HepG2 (cell line): ENCODE measurements around the gene RPS6KL1. TPM values are rescaled to one million over a fixed set of nuclear protein-coding genes. Genes with fewer than 3 reads are reported as not detected.

Experiments
- HDAC2 ChIP-seq: sonication (generic); formaldehyde crosslinking; IDR thresholded peaks from 2 replicates; pipeline ENCODE4 v1.4.0; 2020; ENCODE audit warnings: missing genetic modification reagents
- KDM5B ChIP-seq: sonication (generic); formaldehyde crosslinking; IDR thresholded peaks from 2 replicates; pipeline ENCODE4 v1.4.0; 2020; ENCODE audit warnings: missing genetic modification reagents, mild to moderate bottlenecking, borderline replicate concordance
- SMAD1 ChIP-seq: sonication (generic); formaldehyde crosslinking; IDR thresholded peaks from 2 replicates; pipeline ENCODE4 v1.4.0; 2020; ENCODE audit warnings: missing genetic modification reagents, low read depth, mild to moderate bottlenecking, borderline replicate concordance
- polyA plus RNA-seq, 8 experiments: library from polyadenylated mRNA; depleted of rRNA in 3 of 8; stranded (reverse) in 7 of 8; unstranded in 1 of 8; fragments of >200 nt; fragmentation: Illumina TruSeq in 4 of 8; extraction: Trizol in 4 of 8; gene quantifications; 2 replicates each; pipeline versions ENCODE4 v1.2.1 to v1.2.3, GENCODE V29; 2011 to 2016; ENCODE audit warnings: low read depth in 4 of 8, missing spikeins in 1 of 8, mixed read lengths in 1 of 8; ENCODE audit not compliant: insufficient read depth in 1 of 8
- total RNA-seq, 5 experiments: library from RNA; depleted of rRNA; stranded (reverse); fragments of >200 nt; fragmentation: Illumina TruSeq; extraction: Trizol; gene quantifications; 2 replicates each; pipeline ENCODE4 v1.2.3, GENCODE V29; 2016; ENCODE audit warnings: low read depth in 1 of 5
- TF ChIP-seq, protein P1 (sequence below): sonication (generic); formaldehyde crosslinking; conservative IDR thresholded peaks from 2 replicates; pipeline ENCODE4 v1.4.0; 2020; ENCODE audit warnings: mild to moderate bottlenecking, missing genetic modification reagents, moderate library complexity
- TF ChIP-seq, protein P2 (sequence below): IDR thresholded peaks from 2 replicates; pipeline ENCODE4 v1.6.1; 2016; ENCODE audit warnings: low read depth, control low read depth
- TF ChIP-seq, protein P3 (sequence below): sonication (generic); formaldehyde crosslinking; IDR thresholded peaks from 2 replicates; pipeline ENCODE4 v1.4.0; 2020; ENCODE audit warnings: missing genetic modification reagents

Gene RPS6KL1
- total and polyA plus RNA-seq, 2 of the 13 experiments (the other 11 are each of a cell fraction or from before 2014, with no cell fraction given) = 6.5 to 11.5 TPM

DNA sequence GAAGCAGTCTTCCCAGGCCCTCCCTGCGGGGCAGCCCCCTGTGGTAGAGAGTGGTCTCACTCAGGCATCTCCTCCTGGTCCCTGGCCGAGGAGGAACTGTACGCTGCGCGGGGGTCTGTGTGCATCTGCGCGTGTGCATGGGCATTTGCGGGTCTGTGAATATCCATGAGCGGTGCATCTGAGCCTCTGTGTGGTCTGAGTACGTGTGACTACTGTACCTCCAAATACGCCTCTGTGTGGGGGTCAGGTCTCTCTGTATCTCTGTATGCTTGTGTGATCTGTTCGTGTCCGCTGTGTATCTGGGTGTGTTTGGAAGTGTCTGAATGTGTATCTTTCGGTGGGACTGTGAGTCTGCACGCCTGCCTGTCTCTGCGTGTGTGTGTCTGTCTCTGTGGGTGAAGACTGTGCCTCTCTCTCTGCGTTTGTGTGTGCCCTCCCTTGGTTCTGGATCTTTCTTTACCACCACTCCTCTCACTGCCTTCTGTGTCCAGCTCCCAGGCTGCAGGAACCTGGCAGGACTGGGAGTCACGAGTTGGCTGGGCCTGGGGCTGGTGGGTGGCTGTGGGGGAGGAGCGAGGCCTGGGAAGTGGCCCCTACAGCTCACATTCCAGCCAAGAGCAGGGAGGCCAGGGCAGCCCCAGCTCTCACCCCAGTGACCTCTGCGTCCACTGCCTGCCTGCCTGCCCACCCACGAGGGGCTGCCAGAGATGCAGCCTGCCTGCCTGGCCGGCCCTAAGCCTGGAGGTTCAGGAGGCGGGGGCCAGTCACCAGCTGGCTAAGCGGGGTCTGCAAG, 33.4 kb upstream of the RPS6KL1 start (continued):
- TF ChIP-seq, protein P1, sequence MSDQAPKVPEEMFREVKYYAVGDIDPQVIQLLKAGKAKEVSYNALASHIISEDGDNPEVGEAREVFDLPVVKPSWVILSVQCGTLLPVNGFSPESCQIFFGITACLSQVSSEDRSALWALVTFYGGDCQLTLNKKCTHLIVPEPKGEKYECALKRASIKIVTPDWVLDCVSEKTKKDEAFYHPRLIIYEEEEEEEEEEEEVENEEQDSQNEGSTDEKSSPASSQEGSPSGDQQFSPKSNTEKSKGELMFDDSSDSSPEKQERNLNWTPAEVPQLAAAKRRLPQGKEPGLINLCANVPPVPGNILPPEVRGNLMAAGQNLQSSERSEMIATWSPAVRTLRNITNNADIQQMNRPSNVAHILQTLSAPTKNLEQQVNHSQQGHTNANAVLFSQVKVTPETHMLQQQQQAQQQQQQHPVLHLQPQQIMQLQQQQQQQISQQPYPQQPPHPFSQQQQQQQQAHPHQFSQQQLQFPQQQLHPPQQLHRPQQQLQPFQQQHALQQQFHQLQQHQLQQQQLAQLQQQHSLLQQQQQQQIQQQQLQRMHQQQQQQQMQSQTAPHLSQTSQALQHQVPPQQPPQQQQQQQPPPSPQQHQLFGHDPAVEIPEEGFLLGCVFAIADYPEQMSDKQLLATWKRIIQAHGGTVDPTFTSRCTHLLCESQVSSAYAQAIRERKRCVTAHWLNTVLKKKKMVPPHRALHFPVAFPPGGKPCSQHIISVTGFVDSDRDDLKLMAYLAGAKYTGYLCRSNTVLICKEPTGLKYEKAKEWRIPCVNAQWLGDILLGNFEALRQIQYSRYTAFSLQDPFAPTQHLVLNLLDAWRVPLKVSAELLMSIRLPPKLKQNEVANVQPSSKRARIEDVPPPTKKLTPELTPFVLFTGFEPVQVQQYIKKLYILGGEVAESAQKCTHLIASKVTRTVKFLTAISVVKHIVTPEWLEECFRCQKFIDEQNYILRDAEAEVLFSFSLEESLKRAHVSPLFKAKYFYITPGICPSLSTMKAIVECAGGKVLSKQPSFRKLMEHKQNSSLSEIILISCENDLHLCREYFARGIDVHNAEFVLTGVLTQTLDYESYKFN (CRISPR knock-in tag) = peak; percentile 75
- TF ChIP-seq, protein P2, sequence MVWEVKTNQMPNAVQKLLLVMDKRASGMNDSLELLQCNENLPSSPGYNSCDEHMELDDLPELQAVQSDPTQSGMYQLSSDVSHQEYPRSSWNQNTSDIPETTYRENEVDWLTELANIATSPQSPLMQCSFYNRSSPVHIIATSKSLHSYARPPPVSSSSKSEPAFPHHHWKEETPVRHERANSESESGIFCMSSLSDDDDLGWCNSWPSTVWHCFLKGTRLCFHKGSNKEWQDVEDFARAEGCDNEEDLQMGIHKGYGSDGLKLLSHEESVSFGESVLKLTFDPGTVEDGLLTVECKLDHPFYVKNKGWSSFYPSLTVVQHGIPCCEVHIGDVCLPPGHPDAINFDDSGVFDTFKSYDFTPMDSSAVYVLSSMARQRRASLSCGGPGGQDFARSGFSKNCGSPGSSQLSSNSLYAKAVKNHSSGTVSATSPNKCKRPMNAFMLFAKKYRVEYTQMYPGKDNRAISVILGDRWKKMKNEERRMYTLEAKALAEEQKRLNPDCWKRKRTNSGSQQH (CRISPR knock-in tag) = 0 out of 2 replicates have a peak, but pooled peaks have one; percentile 58
- TF ChIP-seq, protein P3, sequence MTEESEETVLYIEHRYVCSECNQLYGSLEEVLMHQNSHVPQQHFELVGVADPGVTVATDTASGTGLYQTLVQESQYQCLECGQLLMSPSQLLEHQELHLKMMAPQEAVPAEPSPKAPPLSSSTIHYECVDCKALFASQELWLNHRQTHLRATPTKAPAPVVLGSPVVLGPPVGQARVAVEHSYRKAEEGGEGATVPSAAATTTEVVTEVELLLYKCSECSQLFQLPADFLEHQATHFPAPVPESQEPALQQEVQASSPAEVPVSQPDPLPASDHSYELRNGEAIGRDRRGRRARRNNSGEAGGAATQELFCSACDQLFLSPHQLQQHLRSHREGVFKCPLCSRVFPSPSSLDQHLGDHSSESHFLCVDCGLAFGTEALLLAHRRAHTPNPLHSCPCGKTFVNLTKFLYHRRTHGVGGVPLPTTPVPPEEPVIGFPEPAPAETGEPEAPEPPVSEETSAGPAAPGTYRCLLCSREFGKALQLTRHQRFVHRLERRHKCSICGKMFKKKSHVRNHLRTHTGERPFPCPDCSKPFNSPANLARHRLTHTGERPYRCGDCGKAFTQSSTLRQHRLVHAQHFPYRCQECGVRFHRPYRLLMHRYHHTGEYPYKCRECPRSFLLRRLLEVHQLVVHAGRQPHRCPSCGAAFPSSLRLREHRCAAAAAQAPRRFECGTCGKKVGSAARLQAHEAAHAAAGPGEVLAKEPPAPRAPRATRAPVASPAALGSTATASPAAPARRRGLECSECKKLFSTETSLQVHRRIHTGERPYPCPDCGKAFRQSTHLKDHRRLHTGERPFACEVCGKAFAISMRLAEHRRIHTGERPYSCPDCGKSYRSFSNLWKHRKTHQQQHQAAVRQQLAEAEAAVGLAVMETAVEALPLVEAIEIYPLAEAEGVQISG = peak; percentile 61
- TF ChIP-seq KDM5B (CRISPR knock-in tag) = no peak
- peak; percentile 54; the same call in 1 of the 2 replicates for TF ChIP-seq HDAC2
- no peak for TF ChIP-seq SMAD1 (CRISPR knock-in tag)
